CD4-positive, alpha-beta T cell treated with Interleukin-6 at 100 ng/mL for 8 hours (primary cell): Measurements from ENCODE around the gene RFTN2.
"Not testable (repeated sequence)": the region's sequence is repeated elsewhere in the genome, so short reads cannot be mapped to it uniquely, and the experiment has no call there.

ENCODE experiments used
- DNase-seq: peaks from one replicate; pipeline ENCODE4 v3.0.0-alpha.2; 2020; ENCODE audit warnings: mixed read lengths, low spot score

Gene RFTN2

DNA sequence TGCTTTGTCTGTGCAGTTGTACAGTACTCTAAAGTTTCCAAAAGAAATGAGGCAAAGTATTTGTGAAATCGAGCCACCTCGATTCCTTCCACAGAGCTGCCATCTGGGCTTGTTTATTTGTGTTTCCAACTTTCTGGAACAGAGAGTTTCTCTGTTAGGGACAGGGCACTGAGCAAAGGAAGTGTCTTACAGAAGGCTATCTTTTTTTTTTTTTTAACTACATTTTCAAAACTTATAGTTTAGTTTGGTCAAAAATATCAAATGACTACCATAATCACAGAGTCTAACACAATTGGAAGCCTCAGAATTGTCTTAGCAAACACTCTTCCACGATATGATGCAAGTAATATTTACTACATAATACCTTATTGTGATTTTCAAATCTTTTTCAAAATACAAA is 796 bp downstream of the RFTN2 start:
- no peak for DNase-seq

DNA sequence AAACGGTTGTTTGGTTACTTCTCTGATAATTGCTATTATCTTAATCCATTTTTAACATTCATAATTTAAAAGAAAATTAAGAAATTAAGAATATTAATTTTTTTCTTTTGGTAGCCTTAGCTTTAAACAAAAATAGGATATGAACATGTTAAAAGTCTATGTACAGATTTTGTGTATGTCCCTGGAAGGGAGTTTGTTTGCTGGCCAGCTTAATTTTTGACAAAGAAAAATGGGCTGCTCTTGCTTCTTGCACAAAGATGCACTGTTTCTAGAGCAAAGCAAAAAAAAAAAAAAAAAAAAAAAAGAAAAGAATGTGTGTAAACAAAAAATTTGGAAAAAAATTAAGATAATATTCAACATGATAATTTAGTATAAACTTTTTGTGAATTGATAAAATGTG is 1.3 kb downstream of the RFTN2 start:
- DNase-seq, result no peak

DNA sequence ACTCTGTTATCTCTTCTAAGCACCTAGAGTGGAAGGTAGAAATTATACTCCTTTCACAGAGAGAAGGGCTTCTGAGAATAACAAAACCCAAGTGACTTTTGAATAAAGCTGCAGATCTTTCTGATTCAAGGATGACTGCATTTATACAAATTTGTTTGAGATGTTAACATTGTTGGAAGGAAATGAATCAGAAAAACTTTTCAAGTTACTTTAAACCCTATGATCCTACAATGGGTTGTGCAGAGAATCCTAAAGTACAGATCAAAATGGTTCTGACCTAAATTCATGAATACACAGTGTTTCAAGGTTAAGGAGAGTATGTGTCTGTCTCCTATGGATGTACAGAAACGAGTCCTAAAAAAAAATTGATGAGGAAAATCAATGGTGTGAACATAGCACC is 1.8 kb downstream of the RFTN2 start:
- DNase-seq, result no peak

DNA sequence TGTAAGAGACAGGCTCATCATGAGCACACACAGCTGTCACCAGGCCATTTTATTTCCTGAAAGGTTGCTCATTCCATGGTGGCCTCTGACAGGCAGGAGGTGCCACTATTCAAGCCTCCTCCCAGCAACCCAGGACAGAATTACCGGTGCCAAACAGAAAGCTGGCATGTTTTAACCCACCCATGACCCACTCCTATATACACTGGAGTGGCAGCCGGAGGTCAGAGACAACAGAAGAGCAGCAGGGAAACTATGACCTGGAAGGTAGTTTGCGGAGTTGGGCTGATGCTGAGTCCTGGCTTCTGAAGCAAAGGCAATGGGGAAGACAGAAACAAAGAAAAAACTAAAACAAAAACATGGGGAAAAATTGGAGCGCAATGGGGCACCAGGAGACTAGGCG is 2.3 kb downstream of the RFTN2 start:
- no peak for DNase-seq

DNA sequence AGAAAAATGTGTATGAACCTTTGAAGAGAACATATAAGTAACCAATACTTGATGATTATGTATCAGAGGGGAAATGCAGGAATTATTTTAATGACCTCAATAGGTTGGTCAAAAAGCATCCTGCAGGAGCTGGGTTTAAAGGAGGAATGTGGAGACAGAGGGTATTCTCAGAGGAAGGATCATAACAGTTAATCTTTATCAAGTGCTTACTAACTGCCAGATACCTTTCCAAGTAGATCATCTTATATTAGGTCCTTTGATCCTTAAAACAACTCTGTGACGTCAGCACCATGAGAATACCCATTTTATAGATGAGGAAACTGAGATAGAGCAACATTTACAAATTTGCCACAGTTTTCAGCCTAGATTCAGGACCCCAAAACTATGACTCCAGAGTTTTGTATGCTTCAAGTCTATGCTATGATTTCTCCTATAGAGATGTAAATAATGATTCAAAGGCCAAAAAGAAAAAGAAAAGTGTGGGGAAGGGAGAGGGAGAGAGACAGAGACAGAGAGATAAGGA is 3.0 kb downstream of the RFTN2 start:
- no peak for DNase-seq

DNA sequence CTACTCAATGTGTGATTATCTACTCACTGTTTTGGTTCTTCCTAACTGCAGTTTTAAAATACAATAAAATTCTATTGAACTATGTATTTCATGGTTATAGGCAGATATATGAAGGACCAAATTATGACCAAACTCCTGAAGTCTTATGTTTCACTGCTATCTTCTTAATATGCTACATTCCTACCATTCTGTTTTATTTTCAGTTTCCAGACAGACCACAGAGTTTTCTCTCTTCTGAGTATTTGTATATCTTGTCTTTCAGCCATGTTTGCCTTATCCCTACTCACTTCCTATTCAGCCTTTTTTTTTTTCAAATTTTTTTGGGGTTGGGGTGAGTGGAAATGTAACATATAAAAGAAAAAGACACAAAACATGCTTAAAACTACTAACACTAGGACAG is 6.3 kb downstream of the RFTN2 start:
- DNase-seq, result no peak

DNA sequence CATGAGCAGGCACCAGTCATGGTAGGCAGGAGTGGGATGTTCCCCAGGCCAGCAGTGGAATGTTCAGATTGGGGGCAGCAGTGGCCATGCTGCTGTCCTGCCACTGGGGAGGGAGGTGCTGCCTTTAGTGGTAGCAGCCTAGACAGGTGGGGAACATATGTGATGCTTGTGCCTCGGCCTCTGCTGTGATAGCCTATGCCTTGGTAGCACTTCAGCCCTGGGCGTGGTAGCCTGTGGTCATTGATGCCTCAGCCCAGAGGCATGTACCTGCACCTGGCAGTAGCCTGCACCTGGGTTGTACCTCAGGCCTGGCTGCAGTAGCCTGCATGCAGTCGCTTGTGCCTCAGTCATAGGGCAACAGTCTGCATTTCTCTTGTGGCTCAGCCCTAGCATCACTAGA is 7.1 kb downstream of the RFTN2 start:
- DNase-seq, result no peak

DNA sequence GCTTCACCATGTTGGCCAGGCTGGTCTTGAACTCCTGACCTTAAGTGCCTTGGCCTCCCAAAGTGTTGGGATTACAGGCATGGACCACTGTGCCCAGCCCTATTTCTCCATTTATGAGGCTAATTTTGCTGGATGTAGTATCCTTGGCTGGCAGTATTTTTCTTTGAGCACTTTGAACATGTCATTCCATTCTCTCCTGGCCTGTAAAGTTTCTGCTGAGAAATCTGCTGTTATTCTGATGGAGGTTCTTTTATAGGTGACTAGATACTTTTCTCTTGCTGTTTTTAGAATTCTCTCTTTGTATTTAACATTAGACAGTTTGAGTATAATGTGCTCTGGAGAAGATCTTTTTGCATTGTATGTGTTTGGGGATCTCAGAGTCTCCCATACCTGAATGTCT is 9.1 kb downstream of the RFTN2 start:
- no peak for DNase-seq

DNA sequence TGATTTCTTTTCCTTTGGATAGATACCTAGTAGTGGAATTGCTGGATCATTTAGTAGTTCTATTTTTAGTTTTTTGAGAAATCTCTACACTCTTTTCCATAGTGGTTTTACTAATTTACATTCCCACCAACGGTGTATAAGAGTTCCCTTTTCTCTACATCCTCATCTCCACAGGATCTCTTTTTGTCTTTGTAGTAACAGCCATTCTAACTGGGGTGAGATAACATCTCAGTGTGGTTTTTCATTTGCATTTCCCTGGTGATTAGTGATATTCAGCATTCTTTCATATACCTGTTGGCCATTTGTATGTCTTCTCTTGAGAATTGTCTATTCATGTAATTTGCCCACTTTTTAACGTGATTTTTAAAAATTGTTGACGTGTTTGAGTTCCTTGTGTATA is 13.8 kb downstream of the RFTN2 start:
- no peak for DNase-seq

DNA sequence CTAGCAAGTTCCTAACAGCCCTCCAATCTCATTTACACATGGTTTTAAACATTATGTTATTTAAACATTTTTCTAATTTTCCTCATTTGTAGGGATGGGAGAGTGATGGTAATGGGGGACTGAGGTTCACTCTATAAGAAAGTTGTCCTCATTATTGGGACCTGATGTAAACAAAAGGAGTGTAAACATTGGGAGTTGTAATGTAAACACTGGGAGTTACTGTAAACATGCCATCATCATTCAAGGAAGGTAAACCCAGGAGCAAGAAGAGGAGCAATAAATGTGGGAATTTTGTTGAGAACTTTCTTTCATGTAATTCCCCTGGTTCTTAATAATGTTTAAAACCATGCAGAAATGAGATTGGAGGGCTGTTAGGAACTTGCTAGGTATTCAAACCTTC is 17.8 kb downstream of the RFTN2 start:
- DNase-seq, result no peak

DNA sequence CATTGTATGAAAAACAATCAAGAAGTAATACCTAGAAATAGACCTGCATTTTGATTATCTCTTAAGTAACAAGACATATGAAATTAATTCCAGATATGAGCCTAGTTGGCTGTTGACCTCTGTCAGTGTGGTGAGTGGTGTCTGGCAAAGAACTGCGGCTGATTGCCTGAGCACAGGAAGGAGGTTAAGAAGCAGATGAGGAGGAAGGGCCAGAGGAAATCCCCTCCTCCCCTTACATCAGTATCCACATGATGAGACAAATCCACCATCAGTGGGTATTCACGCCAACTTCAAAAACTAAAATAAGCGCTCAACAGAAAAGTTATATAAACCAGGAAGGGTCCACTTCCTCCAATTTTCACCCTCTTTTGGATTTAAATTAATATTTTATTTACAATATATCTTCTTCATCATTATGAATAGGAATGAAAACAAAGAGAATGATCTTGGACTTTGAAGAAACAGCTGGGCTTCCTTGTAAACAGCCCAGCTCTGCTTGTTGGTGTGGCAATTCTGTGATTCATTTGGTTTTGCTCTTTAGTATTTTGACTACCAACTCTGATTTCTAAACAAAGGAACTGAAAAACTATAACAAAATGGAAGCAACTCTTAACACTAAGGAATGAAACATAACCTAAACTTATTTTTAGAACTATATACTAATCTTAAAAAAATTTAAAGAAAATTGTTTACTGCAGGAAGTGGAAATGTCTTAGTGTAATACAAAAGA is 27.3 kb downstream of the RFTN2 start:
- DNase-seq, result no peak

DNA sequence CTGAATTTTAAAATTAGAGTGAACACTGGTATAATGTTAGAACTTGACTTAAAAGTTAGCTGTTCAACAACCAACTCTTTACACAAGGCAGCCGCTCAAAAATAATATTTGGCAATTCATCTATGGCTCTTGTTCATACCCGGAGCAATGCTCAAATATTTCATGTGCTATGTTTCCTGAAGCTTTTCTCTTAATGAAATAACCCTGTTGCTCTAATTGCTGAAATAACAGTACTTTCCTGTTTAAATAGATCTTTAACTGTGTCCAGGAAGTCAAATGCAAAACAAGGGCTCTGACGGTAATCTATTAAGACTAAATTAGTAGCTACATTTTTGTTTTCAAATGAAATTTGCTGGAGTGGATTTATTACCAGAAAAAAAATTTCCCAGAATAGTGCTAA is 33.7 kb downstream of the RFTN2 start:
- DNase-seq, result no peak

DNA sequence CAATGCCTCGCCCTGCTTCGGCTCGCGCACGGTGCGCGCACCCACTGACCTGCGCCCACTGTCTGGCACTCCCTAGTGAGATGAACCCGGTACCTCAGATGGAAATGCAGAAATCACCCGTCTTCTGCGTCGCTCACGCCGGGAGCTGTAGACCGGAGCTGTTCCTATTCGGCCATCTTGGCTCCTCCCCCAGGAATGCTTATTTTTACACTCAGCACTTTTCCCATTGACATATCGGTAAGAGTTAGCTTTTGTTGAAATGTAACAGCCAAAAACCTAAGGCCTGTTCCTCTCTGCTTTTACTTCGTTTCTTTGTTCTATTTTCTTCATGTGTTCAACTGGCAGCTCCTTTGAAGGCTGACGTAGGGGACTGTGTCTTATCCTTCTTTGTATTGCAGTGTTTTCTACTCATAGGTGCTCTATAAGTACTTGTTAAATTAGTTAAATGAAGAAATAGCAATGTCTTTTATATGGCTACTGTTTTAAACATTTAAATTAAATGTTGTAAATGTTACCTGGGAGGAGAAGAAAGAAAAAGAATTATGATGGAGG is 34.7 kb downstream of the RFTN2 start:
- not testable (repeated sequence) for DNase-seq

DNA sequence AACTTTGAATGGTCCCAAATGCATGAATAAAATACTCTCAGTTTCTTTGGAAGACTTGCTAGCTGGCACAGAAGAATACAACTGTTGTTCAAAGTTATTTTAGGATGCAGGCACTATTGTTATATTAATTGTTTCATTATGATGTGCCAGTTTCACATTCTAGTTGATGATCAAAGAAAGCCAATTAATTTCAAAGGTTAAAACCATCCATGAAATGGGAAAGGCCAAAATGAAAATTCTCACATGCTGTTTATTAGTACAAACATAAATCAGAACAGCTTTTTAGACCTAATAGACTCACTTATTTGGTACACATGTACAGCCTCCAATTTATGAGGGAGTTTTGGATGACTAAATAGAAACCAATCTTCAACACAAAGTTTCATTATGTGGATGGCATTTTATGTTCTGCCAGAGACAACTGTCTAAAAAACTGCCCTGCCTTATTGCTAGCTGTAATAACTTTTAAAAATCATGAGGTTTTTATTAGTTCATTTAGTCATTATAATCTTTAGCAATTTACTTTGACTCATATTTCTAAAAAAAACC is 42.2 kb downstream of the RFTN2 start:
- DNase-seq, result no peak

DNA sequence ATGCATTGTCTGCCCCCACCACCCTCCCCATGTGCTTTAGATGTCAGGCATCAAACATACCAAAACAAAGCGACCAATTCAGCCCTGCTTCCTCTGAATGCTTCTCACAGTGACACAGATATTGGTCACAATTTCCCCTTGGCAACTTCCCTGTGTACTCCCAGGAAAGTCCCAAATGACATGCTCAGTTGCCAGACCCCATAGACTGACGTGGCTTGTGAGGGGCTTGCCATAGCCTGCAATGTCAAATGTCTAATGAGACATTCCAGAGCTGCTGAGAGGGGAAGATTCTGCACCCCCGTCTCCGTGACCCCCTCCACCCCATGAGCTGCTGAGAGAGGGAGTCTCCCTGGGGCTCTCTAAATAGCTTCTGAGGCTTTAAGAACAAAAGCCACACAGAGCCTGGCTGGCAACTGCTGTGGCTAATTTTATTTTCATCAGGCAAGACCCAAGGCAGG is 47.3 kb downstream of the RFTN2 start:
- DNase-seq, result no peak

DNA sequence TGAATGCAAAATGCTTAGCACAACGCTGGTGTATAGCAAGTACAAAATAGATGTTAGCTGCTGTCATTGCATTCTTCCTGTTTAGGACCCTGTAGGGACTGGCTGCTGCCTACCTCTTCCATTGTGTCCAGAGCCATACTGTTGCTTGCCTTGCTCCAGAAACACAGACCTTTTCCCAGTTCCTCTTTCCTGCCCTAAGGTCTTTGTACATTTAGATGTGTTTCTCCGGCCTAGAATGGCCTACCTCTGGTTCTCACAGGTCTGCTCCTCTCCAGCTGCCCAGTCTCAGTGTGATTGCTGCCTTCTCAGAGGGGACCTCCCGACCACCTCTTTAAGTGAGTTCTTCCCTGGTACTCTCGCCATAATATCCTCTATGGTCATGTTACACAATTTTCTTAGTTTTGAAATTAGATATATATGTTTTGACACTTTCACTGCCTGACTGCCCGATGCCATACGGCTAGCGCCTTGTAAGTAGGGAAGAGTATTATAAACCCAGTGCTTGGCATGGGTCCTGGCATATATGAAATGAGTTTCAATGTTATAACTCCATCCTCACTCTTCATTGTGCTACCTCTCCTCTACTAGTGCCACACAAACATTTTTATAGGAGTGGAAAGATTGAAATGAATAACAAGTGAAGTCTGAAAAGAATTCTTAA is 48.3 kb downstream of the RFTN2 start:
- no peak for DNase-seq

DNA sequence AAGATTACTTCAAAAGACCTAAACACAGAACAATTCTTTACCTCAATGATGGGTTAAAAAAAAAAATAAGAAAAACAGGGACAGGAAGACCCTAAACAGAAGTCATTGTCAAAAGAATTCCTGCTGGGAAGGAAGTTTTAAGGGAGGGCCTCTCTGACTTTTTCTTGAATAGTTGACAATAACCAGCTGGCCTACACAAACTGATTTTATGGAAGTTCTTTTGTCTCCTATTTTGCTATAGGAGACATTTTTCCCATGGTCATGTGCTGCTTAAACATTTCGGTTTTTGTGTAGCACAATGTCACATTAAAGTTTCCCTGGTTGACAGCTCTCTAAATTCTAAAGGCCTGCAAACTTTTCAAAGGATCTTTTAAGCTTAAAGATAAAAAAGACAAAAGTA is 55.3 kb downstream of the RFTN2 start:
- DNase-seq, result no peak

DNA sequence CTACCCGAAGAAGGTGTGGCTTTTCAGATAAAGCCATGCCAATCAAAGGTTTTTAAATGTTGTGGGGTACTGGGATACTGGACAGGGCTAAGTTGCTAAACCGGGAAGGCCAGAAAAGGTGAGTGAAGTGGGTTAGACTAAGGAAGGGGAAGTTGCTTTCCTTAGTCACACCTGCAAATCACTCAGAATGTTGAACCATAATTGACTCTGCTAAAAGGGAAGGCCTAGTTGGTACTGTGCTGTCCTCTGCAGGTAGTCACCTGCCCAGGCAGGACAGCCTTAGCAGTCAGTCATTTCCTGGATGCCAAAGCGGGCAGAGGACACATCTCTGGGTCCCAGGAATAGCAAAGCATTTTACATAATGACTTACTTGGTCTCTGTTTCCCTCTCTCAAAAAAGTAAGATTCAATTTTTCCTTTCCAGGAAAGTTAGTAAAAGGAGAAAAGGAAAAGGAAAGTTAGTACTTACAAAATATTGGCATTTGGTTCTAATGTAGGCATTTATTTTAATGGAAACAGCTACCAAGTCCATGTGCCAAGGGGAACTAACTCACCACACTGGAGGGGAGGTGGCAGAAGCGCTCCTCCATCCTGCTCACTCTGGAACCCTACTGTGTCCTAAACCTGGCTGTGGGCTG is 60.3 kb downstream of the RFTN2 start:
- no peak for DNase-seq

DNA sequence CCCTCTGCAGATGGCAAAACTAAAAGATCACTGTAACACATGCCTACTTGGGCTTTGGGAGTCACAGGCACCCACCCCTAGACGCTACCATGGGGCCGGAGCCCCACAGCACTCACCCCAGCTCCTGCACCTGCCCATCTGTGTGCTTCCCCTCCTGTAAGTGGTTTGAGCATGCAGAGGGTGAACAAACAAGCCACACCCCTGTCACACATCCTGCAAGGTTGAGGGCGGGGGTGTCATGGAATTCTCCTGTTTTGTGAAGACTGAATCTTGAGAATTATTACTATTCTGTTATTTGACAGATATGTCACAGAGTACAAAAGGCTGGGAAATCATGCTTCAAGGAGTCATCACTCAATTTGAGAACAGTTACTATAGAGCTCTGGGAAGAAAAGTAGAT is 60.9 kb downstream of the RFTN2 start:
- DNase-seq, result no peak

DNA sequence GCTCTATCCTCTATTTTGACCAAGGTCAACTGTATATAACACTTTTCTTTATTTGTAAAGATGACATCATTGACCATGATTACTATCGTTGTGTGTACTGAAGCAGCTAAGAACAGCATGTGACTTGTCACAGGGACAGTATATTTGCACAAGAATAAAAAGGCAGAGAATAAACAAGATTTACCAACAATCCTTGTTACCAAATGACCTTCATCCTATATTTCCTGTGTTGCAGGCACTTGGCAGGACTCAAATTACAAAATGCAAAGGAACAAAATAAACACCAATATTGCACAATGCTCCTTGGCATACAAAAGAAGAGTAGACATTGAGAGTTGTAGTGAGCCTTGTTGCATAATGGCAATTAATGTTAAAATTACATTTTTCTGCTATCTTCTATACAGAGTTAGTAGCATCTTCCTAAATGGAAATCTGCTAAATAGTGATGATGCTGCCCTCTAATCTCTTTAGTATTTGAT is 61.8 kb downstream of the RFTN2 start:
- no peak for DNase-seq

DNA sequence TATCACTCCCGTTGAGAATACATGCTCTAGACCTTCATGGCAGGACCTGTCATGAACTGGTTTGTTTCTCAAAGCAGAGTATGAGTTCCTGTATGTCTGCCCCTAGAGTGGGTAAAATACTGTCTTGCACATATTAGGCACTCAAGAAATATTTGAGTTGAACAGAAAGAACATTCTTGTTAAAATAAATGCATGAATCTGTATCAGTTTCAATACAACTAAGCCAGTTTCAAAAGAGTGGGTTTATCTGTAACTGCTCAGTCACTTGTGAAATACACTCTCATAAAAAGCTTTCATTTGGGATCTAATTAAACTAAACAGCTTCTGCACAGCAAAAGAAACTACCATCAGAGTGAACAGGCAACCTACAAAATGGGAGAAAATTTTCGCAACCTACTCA is 69.2 kb downstream of the RFTN2 start:
- no peak for DNase-seq

DNA sequence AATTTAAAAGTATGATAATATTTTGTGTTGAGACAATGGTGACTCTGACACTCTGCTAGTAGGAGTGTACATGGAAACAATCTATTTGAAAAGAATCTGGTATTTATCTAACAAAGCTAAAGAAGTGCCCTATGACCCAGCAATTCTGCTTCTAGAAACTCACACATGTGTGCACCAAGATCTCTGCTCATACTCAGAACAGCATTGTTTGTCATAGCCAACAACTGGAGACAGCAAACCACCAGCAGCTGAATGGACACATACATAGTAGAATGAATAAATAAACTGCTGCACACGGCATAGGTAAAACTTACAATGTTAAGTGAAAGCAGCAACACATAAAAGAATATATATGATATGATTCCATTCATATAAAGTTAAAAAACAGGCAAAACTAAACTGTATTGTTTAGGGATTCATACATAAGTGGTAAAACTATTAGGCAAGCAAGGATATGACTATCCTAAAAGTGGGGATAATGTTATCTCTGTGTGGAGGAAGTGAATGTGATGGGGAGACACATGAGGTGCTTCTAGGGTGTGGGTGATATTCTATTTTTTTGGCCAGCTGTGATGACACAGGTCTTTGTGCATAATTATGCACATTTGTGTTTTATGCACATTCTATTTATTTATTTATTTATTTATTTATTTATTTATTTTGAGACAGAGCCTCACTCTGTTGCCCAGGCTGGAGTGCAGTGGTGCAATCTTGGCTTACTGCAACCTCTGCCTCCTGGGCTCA is 71.1 kb downstream of the RFTN2 start:
- no peak for DNase-seq
